NCI-H2227 (cell line): Measurements from ENCODE around the gene SVOP.
"Not testable (repeated sequence)": the region's sequence is repeated elsewhere in the genome, so short reads cannot be mapped to it uniquely, and the experiment has no call there.

ENCODE experiments used
- DNase-seq: peaks from one replicate; lab custom pipeline; 2025; ENCODE audit not compliant: unreplicated experiment; lab: John Stamatoyannopoulos, UW

The SVOP gene

GRCh38 chr12:109020796-109021380 is at the start of gene SVOP:
Gene SVOP, minus strand, starts transcription at chr12:109021068. Its CDS starts 200 bp downstream, at chr12:109020868.
- DNase-seq, result peak; percentile 95

- DNase-seq, result peak; percentile 53
These were observed 48.7 kb upstream of the SVOP start for GRCh38 chr12:109069307-109070271.

- DNase-seq, result no peak
These were observed 45.0 kb upstream of the SVOP start for GRCh38 chr12:109065853-109066193.

- DNase-seq, result no peak
These were observed 44.4 kb upstream of the SVOP start for GRCh38 chr12:109065154-109065852.

GRCh38 chr12:109064143-109064542 is 43.3 kb upstream of the SVOP start:
- no peak for DNase-seq

GRCh38 chr12:109058773-109059172 is 37.9 kb upstream of the SVOP start:
- DNase-seq, result no peak

- DNase-seq, result no peak
These were observed 36.5 kb upstream of the SVOP start for GRCh38 chr12:109057376-109057775.

GRCh38 chr12:109056891-109057290 is 36.0 kb upstream of the SVOP start:
- no peak for DNase-seq

- DNase-seq, result no peak
These were observed 33.7 kb upstream of the SVOP start for GRCh38 chr12:109054520-109054919.

- DNase-seq, result not testable (repeated sequence)
These were observed 33.3 kb upstream of the SVOP start for GRCh38 chr12:109054124-109054513.

- DNase-seq, result no peak
These were observed 32.7 kb upstream of the SVOP start for GRCh38 chr12:109053382-109054123.

- peak; percentile 93 for DNase-seq
These were observed 31.8 kb upstream of the SVOP start, which contains the start of gene USP30 for GRCh38 chr12:109052414-109053323. Gene USP30, plus strand, starts transcription at chr12:109052576. Its CDS starts 103 bp downstream, at chr12:109052679.

- no peak for DNase-seq
These were observed 31.2 kb upstream of the SVOP start for GRCh38 chr12:109052097-109052413.

- DNase-seq, result not testable (repeated sequence)
These were observed 28.9 kb upstream of the SVOP start for GRCh38 chr12:109049794-109050193.

- DNase-seq, result not testable (repeated sequence)
These were observed 27.8 kb upstream of the SVOP start for GRCh38 chr12:109048706-109049105.

- no peak for DNase-seq
These were observed 26.4 kb upstream of the SVOP start for GRCh38 chr12:109047081-109047805.

- no peak for DNase-seq
These were observed 23.4 kb upstream of the SVOP start for GRCh38 chr12:109044241-109044640.

- DNase-seq, result no peak
These were observed 16.1 kb upstream of the SVOP start for GRCh38 chr12:109036975-109037374.
